Fibroblast of pulmonary artery (primary cell): ENCODE measurements around the gene MAP3K3.
A peak's percentile ranks its signal among the peaks of the same experiment; 100 is the strongest.

ENCODE experiments used
- DNase-seq: peaks from one replicate; pipeline ENCODE4 v3.0.0-alpha.2; 2010; ENCODE audit warnings: low read depth
- H3K4me3 ChIP-seq: replicated peaks from 2 replicates; pipeline ENCODE4 v1.5.1; 2011; ENCODE audit warnings: low read depth, mild to moderate bottlenecking, control low read depth, low read length, moderate library complexity
- TF ChIP-seq, protein P1 (sequence below): IDR thresholded peaks from 2 replicates; pipeline ENCODE4 v1.5.1; 2011; ENCODE audit warnings: mild to moderate bottlenecking, control low read depth, low read length, inconsistent platforms; ENCODE audit errors: missing control alignments

Gene MAP3K3

DNA sequence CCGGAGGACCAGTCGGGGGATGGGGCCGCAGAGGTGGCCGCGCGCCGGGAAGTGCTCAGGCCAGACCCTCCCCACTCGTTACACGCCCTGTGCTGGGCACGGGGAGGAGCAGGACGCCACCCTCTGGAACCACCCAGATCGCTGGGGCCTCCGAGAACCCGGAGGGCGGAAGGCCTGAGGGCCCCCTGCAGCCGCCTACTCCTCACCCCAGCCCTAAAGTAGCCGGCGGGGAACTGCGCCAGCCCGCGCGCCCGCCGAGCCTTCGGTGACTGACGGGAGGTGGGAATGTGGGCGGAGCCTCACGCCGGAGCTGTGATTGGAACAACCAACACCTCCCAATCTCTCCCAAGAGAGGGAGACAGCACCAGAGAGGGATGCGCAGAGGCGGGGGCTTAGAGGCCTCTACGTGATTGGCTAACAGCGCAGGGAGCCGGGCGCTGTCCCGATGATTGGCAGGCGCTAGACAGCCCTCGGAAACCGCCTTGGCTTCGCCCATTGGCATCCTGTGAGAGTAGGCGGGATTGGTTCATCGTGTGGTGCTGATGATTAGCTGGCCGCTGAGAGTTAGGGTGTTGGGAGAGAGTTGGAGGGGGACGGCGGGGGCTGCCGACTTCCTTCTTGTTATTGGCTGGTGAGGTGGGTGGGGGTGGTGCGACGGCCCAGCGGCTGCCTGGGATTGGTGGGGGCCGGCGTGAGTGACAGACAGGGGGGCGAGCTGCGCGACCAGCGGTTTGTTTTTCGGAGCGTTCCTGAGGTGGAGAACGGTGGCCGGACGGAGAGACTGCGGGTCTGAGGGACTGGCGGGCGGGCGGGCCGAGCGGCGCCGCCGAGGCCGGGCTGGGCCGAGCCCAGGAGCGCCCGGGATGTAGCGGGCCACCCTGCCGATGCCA is at the start of gene MAP3K3:
TSS of gene MAP3K3 (plus strand) at position 734 of the 890 bp plus-strand sequence. CDS start 343 bp downstream, outside the sequence.
- TF ChIP-seq, protein P1, sequence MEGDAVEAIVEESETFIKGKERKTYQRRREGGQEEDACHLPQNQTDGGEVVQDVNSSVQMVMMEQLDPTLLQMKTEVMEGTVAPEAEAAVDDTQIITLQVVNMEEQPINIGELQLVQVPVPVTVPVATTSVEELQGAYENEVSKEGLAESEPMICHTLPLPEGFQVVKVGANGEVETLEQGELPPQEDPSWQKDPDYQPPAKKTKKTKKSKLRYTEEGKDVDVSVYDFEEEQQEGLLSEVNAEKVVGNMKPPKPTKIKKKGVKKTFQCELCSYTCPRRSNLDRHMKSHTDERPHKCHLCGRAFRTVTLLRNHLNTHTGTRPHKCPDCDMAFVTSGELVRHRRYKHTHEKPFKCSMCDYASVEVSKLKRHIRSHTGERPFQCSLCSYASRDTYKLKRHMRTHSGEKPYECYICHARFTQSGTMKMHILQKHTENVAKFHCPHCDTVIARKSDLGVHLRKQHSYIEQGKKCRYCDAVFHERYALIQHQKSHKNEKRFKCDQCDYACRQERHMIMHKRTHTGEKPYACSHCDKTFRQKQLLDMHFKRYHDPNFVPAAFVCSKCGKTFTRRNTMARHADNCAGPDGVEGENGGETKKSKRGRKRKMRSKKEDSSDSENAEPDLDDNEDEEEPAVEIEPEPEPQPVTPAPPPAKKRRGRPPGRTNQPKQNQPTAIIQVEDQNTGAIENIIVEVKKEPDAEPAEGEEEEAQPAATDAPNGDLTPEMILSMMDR, result no peak
- peak within 1 kb of the TSS; percentile 74 for H3K4me3 ChIP-seq
- peak; percentile 100 for DNase-seq

DNA sequence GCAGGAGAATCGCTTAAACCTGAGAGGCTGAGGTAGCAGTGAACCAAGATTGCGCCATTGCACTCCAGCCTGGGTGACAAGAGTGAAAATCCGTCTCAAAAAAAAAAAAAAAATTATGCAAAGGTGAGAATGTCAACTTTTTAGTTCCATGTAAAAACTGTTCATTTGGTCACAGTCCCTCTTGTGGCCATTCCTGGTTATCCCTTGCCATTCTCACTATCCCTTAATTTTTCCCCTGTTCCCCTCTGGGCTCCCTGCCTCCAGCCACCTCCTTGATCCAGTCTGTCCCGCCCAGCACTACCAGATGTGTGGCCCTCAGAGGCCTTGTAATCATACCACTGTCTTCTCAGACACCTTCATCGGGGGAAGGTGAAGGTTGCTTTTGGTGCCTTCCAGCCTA is 48.6 kb upstream of the MAP3K3 start:
- H3K4me3 ChIP-seq, result no peak overlapping the region
- DNase-seq, result peak; percentile 4
- TF ChIP-seq, protein P1, result peak; percentile 34

DNA sequence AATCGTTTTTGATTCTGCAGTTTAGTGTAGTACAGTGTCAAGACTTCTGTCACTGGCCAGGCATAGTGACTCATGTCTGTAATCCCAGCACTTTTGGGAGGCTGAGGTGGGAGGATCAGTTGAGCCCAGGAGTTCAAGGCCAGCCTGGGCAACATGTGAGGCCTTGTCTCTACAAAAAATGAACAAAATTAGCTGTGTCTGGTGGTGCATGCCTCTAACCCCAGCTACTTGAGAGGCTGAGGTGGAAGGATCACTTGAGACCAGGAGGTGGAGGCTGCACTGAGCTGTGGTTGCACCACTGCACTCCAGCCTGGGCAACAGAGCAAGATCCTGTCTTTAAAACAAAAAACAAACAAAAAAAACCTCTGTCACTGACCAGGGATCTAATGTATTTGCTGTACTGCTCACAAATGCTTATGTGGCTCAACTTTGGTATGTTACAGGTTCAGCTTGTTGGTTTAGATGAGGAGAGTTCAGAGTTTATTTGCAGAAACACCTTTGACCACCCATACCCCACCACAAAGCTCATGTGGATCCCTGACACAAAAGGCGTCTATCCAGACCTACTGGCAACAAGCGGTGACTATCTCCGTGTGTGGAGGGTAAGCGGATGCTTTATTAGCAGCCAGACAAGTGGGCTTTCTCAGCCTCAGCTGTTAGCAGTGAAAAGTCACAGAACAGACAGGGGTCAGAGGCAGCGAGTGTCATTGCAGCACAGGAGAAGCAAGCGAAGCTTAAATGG is 44.0 kb upstream of the MAP3K3 start:
- no peak overlapping the region for H3K4me3 ChIP-seq
- DNase-seq, result no peak
- TF ChIP-seq, protein P1, result no peak

DNA sequence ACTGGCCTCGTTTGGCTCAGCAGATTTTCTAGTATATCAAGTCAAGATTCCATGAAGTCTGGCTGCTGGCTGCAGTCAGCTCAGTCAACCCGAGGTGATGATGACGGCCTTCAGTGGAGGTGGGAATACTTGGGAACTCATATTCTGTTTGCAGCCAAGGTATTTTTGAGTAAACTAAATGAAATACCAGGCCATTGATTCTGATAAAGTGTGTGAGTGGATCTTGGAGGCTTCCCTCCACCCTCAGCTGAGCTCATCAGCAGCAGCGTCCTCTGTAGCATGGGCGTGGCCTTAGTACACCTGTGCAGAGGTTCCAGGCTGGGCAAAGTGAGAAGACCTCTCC is 43.5 kb upstream of the MAP3K3 start:
- no peak overlapping the region for H3K4me3 ChIP-seq
- TF ChIP-seq, protein P1, result no peak
- DNase-seq, result no peak

DNA sequence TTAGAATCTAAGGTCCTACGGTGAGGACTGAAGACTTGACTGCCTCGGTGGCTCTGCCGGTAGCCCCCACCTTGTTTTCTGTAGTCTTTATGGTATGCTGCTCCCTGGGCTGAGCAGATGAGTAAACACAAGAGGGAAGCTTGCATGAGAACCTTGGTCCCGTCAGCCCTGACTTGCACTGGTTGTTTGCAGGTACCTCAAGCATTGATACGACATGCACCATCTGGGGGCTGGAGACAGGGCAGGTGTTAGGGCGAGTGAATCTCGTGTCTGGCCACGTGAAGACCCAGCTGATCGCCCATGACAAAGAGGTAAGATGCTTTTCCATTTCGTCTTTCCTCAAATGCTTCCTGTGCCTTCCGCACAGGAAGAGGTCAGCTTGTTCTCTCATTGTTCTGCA is 42.6 kb upstream of the MAP3K3 start:
- TF ChIP-seq, protein P1, result no peak
- no peak for DNase-seq
- no peak overlapping the region for H3K4me3 ChIP-seq

DNA sequence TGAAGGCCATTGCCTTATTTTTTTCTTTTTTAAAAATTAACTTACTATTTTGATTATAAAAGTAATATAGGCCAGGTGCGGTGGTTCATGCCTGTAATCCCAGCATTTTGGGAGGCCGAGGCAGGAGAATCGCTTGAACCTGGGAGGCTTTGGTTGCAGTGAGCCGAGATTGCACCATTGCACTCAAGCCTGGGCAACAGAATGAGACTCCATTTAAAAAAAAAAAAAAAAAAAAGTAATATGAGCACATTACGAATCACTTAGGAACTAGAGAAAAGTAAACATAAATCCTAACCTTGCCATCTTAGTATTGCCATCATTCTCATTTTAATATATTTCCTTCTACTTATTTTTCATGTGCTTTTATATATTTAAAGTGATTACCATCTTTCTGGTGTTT is 34.4 kb upstream of the MAP3K3 start:
- DNase-seq, result no peak
- H3K4me3 ChIP-seq, result no peak overlapping the region
- TF ChIP-seq, protein P1, result no peak

DNA sequence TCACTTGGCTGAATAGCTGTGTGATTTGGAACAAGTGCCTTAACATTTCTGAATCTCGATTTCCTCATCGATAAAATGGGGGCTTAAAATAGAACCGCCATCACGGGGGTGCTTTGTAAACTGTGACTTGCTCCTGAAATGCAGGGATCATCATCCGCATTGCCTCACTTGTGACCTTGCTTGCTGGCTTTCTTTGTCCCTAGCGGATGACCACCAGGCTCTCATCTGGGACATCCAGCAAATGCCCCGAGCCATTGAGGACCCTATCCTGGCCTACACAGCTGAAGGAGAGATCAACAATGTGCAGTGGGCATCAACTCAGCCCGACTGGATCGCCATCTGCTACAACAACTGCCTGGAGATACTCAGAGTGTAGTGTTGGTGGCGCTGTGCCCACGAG is 33.4 kb upstream of the MAP3K3 start:
- TF ChIP-seq, protein P1, result no peak
- no peak for DNase-seq
- H3K4me3 ChIP-seq, result no peak overlapping the region
